H9 (cell line): ENCODE measurements around the gene NR1D1. TPM values are rescaled to one million over a fixed set of nuclear protein-coding genes. Genes with fewer than 3 reads are reported as not detected.

Source experiments
- DNase-seq: peaks from one replicate; pipeline ENCODE4 v3.0.0-alpha.2; 2017
- H2AFZ ChIP-seq: one replicate; pipeline ENCODE4 v1.6.1; 2013; ENCODE audit warnings: mild to moderate bottlenecking, low read length, control low read depth, moderate library complexity
- H2AK5ac ChIP-seq: 2 replicates; pipeline ENCODE4 v1.6.1; 2013; ENCODE audit warnings: low read length, control low read depth, mixed read lengths; ENCODE audit not compliant: insufficient read length
- H2BK120ac ChIP-seq: one replicate; pipeline ENCODE4 v1.6.1; 2013; ENCODE audit warnings: low read depth, mild to moderate bottlenecking, low read length, control low read depth, inconsistent platforms; ENCODE audit not compliant: poor library complexity, severe bottlenecking
- H2BK12ac ChIP-seq: 2 replicates; pipeline ENCODE4 v1.6.1; 2013; ENCODE audit warnings: low read length, control low read depth, mixed read lengths, low read depth; ENCODE audit not compliant: insufficient read length
- H2BK15ac ChIP-seq: 2 replicates; pipeline ENCODE4 v1.6.1; 2013; ENCODE audit warnings: low read depth, low read length, control low read depth
- H2BK20ac ChIP-seq: one replicate; pipeline ENCODE4 v1.6.1; 2013; ENCODE audit warnings: low read depth, mild to moderate bottlenecking, low read length, control low read depth, inconsistent platforms; ENCODE audit not compliant: poor library complexity, severe bottlenecking
- H2BK5ac ChIP-seq: 2 replicates; pipeline ENCODE4 v1.6.1; 2013; ENCODE audit warnings: low read length, control low read depth, mixed read lengths; ENCODE audit not compliant: insufficient read length
- H3K14ac ChIP-seq: 2 replicates; pipeline ENCODE4 v1.6.1; 2013; ENCODE audit warnings: low read length, control low read depth; ENCODE audit not compliant: insufficient read depth
- H3K18ac ChIP-seq: 2 replicates; pipeline ENCODE4 v1.6.1; 2013; ENCODE audit warnings: low read depth, mild to moderate bottlenecking, mixed read lengths, low read length, control low read depth; ENCODE audit not compliant: insufficient read length
- H3K23ac ChIP-seq: 2 replicates; pipeline ENCODE4 v1.6.1; 2013; ENCODE audit warnings: low read length, control low read depth, mixed read lengths, low read depth; ENCODE audit not compliant: insufficient read length
- H3K23me2 ChIP-seq: 2 replicates; pipeline ENCODE4 v1.6.1; 2013; ENCODE audit warnings: low read depth, mild to moderate bottlenecking, mixed read lengths, low read length, control low read depth; ENCODE audit not compliant: insufficient read length, poor library complexity, severe bottlenecking
- H3K27ac ChIP-seq: 2 replicates; pipeline ENCODE4 v1.5.1; 2013; ENCODE audit warnings: low read length, control low read depth, mixed read lengths, low read depth; ENCODE audit not compliant: insufficient read length
- H3K27me3 ChIP-seq: 2 replicates; pipeline ENCODE4 v1.6.1; 2013; ENCODE audit warnings: low read length, control low read depth, inconsistent platforms; ENCODE audit not compliant: insufficient read depth
- H3K4ac ChIP-seq: 2 replicates; pipeline ENCODE4 v1.6.1; 2013; ENCODE audit warnings: low read depth, mild to moderate bottlenecking, control low read depth, inconsistent platforms, low read length, moderate library complexity
- H3K4me1 ChIP-seq: 2 replicates; pipeline ENCODE4 v1.6.1; 2013; ENCODE audit warnings: low read length, control low read depth, inconsistent platforms; ENCODE audit not compliant: insufficient read depth
- H3K4me2 ChIP-seq: 2 replicates; pipeline ENCODE4 v1.6.1; 2013; ENCODE audit warnings: low read length, control low read depth, mixed read lengths; ENCODE audit not compliant: insufficient read length, insufficient read depth
- H3K56ac ChIP-seq: 2 replicates; pipeline ENCODE4 v1.6.1; 2013; ENCODE audit warnings: low read depth, mild to moderate bottlenecking, mixed read lengths, low read length, control low read depth; ENCODE audit not compliant: insufficient read length
- H3K79me1 ChIP-seq: 2 replicates; pipeline ENCODE4 v1.6.1; 2013; ENCODE audit warnings: low read depth, mild to moderate bottlenecking, moderate library complexity, low read length, control low read depth, inconsistent platforms; ENCODE audit not compliant: insufficient read depth, poor library complexity, severe bottlenecking
- H3K79me2 ChIP-seq: 2 replicates; pipeline ENCODE4 v1.6.1; 2013; ENCODE audit warnings: low read length, control low read depth, inconsistent platforms; ENCODE audit not compliant: insufficient read depth
- H3K9ac ChIP-seq: 2 replicates; pipeline ENCODE4 v1.6.1; 2013; ENCODE audit warnings: low read length, control low read depth, mixed read lengths; ENCODE audit not compliant: insufficient read length; ENCODE audit errors: extremely low read depth
- H3K9me3 ChIP-seq: one replicate; pipeline ENCODE4 v1.6.1; 2013; ENCODE audit warnings: low read depth, low read length, inconsistent platforms; ENCODE audit not compliant: control insufficient read depth
- H3T11ph ChIP-seq: one replicate; pipeline ENCODE4 v1.6.1; 2013; ENCODE audit warnings: mild to moderate bottlenecking, low read length, control low read depth, inconsistent platforms
- H4K20me1 ChIP-seq: one replicate; pipeline ENCODE4 v1.6.1; 2013; ENCODE audit not compliant: control insufficient read depth, insufficient read length, insufficient read depth
- H4K5ac ChIP-seq: 2 replicates; pipeline ENCODE4 v1.6.1; 2013; ENCODE audit warnings: low read depth, mild to moderate bottlenecking, mixed read lengths, low read length, control low read depth; ENCODE audit not compliant: insufficient read length
- H4K8ac ChIP-seq: replicated peaks from 2 replicates; pipeline ENCODE4 v1.6.1; 2013; ENCODE audit warnings: low read length, control low read depth, mixed read lengths, low read depth; ENCODE audit not compliant: insufficient read length
- H4K91ac ChIP-seq: 2 replicates; pipeline ENCODE4 v1.6.1; 2013; ENCODE audit warnings: low read depth, mild to moderate bottlenecking, moderate library complexity, mixed read lengths, low read length, control low read depth; ENCODE audit not compliant: insufficient read length
- H3K27ac Mint-ChIP-seq, 3 experiments: 2 replicates in 2 of 3; 3 replicates in 1 of 3; pipeline ENCODE4 v1.8.0; 2020 to 2021; ENCODE audit warnings: mixed read lengths in 3 of 3, mild to moderate bottlenecking in 1 of 3, moderate library complexity in 1 of 3
- H3K27me3 Mint-ChIP-seq: 2 replicates; pipeline ENCODE4 v1.8.0; 2021; ENCODE audit warnings: low read depth, mild to moderate bottlenecking, moderate library complexity, mixed read lengths
- H3K36me3 Mint-ChIP-seq, 3 experiments: 2 replicates in 2 of 3; 3 replicates in 1 of 3; pipeline ENCODE4 v1.8.0; 2020 to 2021; ENCODE audit warnings: low read depth in 3 of 3, mixed read lengths in 3 of 3; ENCODE audit not compliant: insufficient read depth in 1 of 3
- H3K4me1 Mint-ChIP-seq, 2 experiments: 2 replicates each; pipeline ENCODE4 v1.8.0; 2020; ENCODE audit warnings: mixed read lengths in 2 of 2
- H3K4me3 Mint-ChIP-seq, 2 experiments: 2 replicates in 1 of 2; 3 replicates in 1 of 2; pipeline ENCODE4 v1.8.0; 2020 to 2021; ENCODE audit warnings: mild to moderate bottlenecking in 2 of 2, mixed read lengths in 2 of 2, moderate library complexity in 1 of 2
- H3K9me3 Mint-ChIP-seq, 2 experiments: 2 replicates in 1 of 2; 3 replicates in 1 of 2; pipeline ENCODE4 v1.8.0; 2020; ENCODE audit warnings: mild to moderate bottlenecking in 2 of 2, mixed read lengths in 2 of 2, moderate library complexity in 1 of 2
- WGBS: extraction: QIAGEN DNeasy Blood & Tissue Kit; methylation state at CpG from one replicate; pipeline ENCODE4 v1.1.7; 2013; ENCODE audit warnings: missing lambda C conversion rate, low lambda C conversion rate, mixed read lengths; ENCODE audit not compliant: insufficient read length; ENCODE audit errors: extremely low coverage; 5-methylcytosine and 5-hydroxymethylcytosine counted together
- total RNA-seq: library from RNA; stranded (reverse); gene quantifications from 2 replicates; pipeline ENCODE4 v1.2.1, GENCODE V29; 2021
- TF ChIP-seq, protein P1 (sequence below): fragments of 200-600 bp; sonication (generic); conservative IDR thresholded peaks from 3 replicates; pipeline ENCODE4 v1.8.0; 2021; ENCODE audit warnings: antibody characterized with exemption, mild to moderate bottlenecking

NR1D1 gene
- total RNA-seq, 1 experiment from 2014 or later: 8.6 TPM

DNA sequence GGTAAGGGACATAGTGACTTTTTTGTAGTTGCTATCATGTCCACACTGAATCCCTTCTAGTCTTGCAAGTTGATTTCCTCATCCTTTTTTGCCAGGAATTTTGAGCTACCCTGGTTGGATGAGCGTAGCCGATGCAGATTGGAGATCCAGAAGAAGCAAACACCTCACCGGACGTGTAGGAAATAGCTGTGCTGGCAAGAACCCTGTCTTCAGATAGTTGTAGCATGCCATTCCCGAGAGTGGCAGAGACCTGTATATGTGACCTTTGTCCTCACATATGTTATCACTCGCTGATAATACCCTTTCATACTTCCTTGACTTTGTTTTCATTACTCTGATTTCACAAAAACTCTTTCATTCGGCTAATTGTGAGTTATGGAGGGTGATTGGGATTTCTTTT is 33.8 kb upstream of the NR1D1 start:
- Histone ChIP-seq H2BK120ac (no peak overlapping the region), H3K9ac (no peak overlapping the region), H4K8ac (no peak overlapping the region), H3K27me3 (no peaks in the 10 kb centered on the region), H3K23me2 (no peaks in the 10 kb centered on the region), H2BK15ac (no peak overlapping the region), H3K79me2 (no peaks in the 10 kb centered on the region), H3K4ac (no peak overlapping the region), H4K91ac (no peak overlapping the region), H3K79me1 (no peaks in the 10 kb centered on the region), H3K14ac (no peak overlapping the region), H4K20me1 (no peaks in the 10 kb centered on the region), H3K18ac (no peak overlapping the region), H3K56ac (no peak overlapping the region), H2BK20ac (no peak overlapping the region), H2AK5ac (no peak overlapping the region), H3K27ac (no peak overlapping the region), H3K4me1 (no peaks in the 10 kb centered on the region), H3K9me3 (no peaks in the 10 kb centered on the region), H3K23ac (no peak overlapping the region), H2AFZ (no peak overlapping the region), H2BK12ac (no peak overlapping the region), H2BK5ac (no peak overlapping the region), H3T11ph (no peak overlapping the region), H4K5ac (no peak overlapping the region), H3K4me2 (no peak overlapping the region)
- WGBS: no CpG with 5 or more reads among the region's 7 CpGs
- Mint-ChIP-seq H3K9me3 (no peaks in the 10 kb centered on the region), H3K27me3 (no peaks in the 10 kb centered on the region), H3K4me3 (no peak overlapping the region), H3K36me3 (peaks cover 59 to 87% (median 77%) of the 10 kb centered on the region in 3 experiments; a peak in 6 of 7 replicates), H3K27ac (no peak overlapping the region; a peak in 1 of 7 replicates), H3K4me1 (peaks cover 0 to 3% of the 10 kb centered on the region in 2 experiments; a peak in 1 of 4 replicates)
- no peak for DNase-seq
- TF ChIP-seq, protein P1, sequence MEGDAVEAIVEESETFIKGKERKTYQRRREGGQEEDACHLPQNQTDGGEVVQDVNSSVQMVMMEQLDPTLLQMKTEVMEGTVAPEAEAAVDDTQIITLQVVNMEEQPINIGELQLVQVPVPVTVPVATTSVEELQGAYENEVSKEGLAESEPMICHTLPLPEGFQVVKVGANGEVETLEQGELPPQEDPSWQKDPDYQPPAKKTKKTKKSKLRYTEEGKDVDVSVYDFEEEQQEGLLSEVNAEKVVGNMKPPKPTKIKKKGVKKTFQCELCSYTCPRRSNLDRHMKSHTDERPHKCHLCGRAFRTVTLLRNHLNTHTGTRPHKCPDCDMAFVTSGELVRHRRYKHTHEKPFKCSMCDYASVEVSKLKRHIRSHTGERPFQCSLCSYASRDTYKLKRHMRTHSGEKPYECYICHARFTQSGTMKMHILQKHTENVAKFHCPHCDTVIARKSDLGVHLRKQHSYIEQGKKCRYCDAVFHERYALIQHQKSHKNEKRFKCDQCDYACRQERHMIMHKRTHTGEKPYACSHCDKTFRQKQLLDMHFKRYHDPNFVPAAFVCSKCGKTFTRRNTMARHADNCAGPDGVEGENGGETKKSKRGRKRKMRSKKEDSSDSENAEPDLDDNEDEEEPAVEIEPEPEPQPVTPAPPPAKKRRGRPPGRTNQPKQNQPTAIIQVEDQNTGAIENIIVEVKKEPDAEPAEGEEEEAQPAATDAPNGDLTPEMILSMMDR: no peak
